Measurements from ENCODE around the gene PEX5.
A peak's percentile ranks its signal among the peaks of the same experiment; 100 is the strongest.

Gene PEX5

GRCh38 chr12:7144414-7145120 is 44.9 kb upstream of the PEX5 start:
- DNase-seq (ENCODE audit: low read depth, low spot score): no peak
- H3K4me3 ChIP-seq (ENCODE audit: low read depth, low read length): no peak overlapping the region
- CTCF ChIA-PET: interaction anchor here (0.7 to 8.2 kb wide), 42 partner anchors 9 to 495 kb away, joined by 3 to 151 read pairs (median 5); partner anchors contain the start of genes C1RL, C1S, CLSTN3 and LPCAT3
- TF ChIP-seq CTCF (IDR thresholded peaks at IDR 0.05; ENCODE audit: insufficient read depth, low read length, missing control alignments): peak; percentile 20
- POLR2A ChIA-PET: no interaction called here

- ChIA-PET POLR2A (no interaction called here), CTCF (interaction anchor here (0.9 to 8.2 kb wide), 21 partner anchors 10 to 494 kb away, joined by 3 to 151 read pairs (median 10); partner anchors contain the start of genes C1RL, CLSTN3, PEX5 and RBP5)
- no peak for TF ChIP-seq CTCF (IDR thresholded peaks at IDR 0.05; ENCODE audit: insufficient read depth, low read length, missing control alignments)
- DNase-seq (ENCODE audit: low read depth, low spot score): no peak
- no peak overlapping the region for H3K4me3 ChIP-seq (ENCODE audit: low read depth, low read length)
These were observed 43.8 kb upstream of the PEX5 start for GRCh38 chr12:7145671-7146070.

- no peak for TF ChIP-seq CTCF (IDR thresholded peaks at IDR 0.05; ENCODE audit: insufficient read depth, low read length, missing control alignments)
- H3K4me3 ChIP-seq (ENCODE audit: low read depth, low read length): no peak overlapping the region
- CTCF ChIA-PET: interaction anchor here (0.9 to 8.2 kb wide), 15 partner anchors 10 to 491 kb away, joined by 3 to 151 read pairs (median 15); partner anchors contain the start of genes C1RL, CLSTN3, PEX5 and RBP5
- DNase-seq (ENCODE audit: low read depth, low spot score): no peak
- POLR2A ChIA-PET: no interaction called here
These were observed 43.3 kb upstream of the PEX5 start for GRCh38 chr12:7146228-7146627.

- POLR2A ChIA-PET: no interaction called here
- TF ChIP-seq CTCF (IDR thresholded peaks at IDR 0.05; ENCODE audit: insufficient read depth, low read length, missing control alignments): no peak
These were observed 42.6 kb upstream of the PEX5 start for GRCh38 chr12:7146906-7147305.

GRCh38 chr12:7150356-7150755 is 39.1 kb upstream of the PEX5 start:
- no peak overlapping the region for H3K4me3 ChIP-seq (ENCODE audit: low read depth, low read length)
- TF ChIP-seq CTCF (IDR thresholded peaks at IDR 0.05; ENCODE audit: insufficient read depth, low read length, missing control alignments): no peak
- CTCF ChIA-PET: interaction anchor here (0.9 to 1.7 kb wide), 3 partner anchors 9 to 39 kb away, joined by 3 to 13 read pairs (median 5); partner anchors contain the start of gene PEX5
- POLR2A ChIA-PET: no interaction called here
- DNase-seq (ENCODE audit: low read depth, low spot score): no peak

More at GRCh38 chr12:7146906-7147305, 42.6 kb upstream of the PEX5 start:
- CTCF ChIA-PET: interaction anchor here (0.7 to 8.2 kb wide), 7 partner anchors 9 to 488 kb away, joined by 3 to 151 read pairs (median 7); partner anchors contain the start of gene PEX5
- H3K4me3 ChIP-seq (ENCODE audit: low read depth, low read length): no peak overlapping the region
- no peak for DNase-seq (ENCODE audit: low read depth, low spot score)

GRCh38 chr12:7150841-7151240 is 38.6 kb upstream of the PEX5 start:
- ChIA-PET CTCF (interaction anchor here (1.6 to 1.7 kb wide), 2 partner anchors 10 to 38 kb away, joined by 5 to 13 read pairs; partner anchors contain the start of gene PEX5), POLR2A (no interaction called here)
- no peak for DNase-seq (ENCODE audit: low read depth, low spot score)
- no peak overlapping the region for H3K4me3 ChIP-seq (ENCODE audit: low read depth, low read length)
- TF ChIP-seq CTCF (IDR thresholded peaks at IDR 0.05; ENCODE audit: insufficient read depth, low read length, missing control alignments): no peak

Measured in AG04449 (cell line).